Lung (tissue), 12 donors: ENCODE results near the gene EPS8. TPM values are rescaled to one million over a fixed set of nuclear protein-coding genes. Genes with fewer than 3 reads are reported as not detected.

ENCODE experiments used
- ATAC-seq: fragments of 200-7000 bp; cut with Tn5 transposase; one replicate; pipeline ENCODE4 v1.9.1; 2020; ENCODE audit warnings: moderate number of reproducible peaks; ENCODE audit not compliant: insufficient read depth, low FRiP score
- DNase-seq, 3 donors: peaks; one replicate each; pipeline ENCODE4 v3.0.0-alpha.2; 2013 to 2017
- H3K27ac ChIP-seq, 2 donors: one replicate each; pipeline ENCODE4 v1.5.1; 2013; ENCODE audit warnings: mild to moderate bottlenecking in 2 of 2, moderate library complexity in 2 of 2, control low read depth in 1 of 2, inconsistent platforms in 1 of 2, low read depth in 1 of 2, low read length in 1 of 2
- H3K27me3 ChIP-seq, 3 donors: one replicate each; pipeline ENCODE4 v1.5.1; 2013; ENCODE audit warnings: low read length in 2 of 3; ENCODE audit not compliant: control insufficient read depth in 3 of 3, insufficient read depth in 3 of 3
- H3K36me3 ChIP-seq, 4 donors: one replicate each; pipeline ENCODE4 v1.5.1; 2013; ENCODE audit warnings: low read length in 4 of 4, mild to moderate bottlenecking in 1 of 4, moderate library complexity in 1 of 4; ENCODE audit not compliant: control insufficient read depth in 4 of 4, insufficient read depth in 4 of 4
- H3K4me1 ChIP-seq, 5 donors: one replicate each; pipeline ENCODE4 v1.5.1; 2013; ENCODE audit warnings: low read length in 5 of 5, mild to moderate bottlenecking in 2 of 5, moderate library complexity in 1 of 5; ENCODE audit not compliant: control insufficient read depth in 5 of 5, insufficient read depth in 5 of 5
- H3K4me3 ChIP-seq: one replicate; pipeline ENCODE4 v1.5.1; 2013; ENCODE audit warnings: mild to moderate bottlenecking, control low read depth, moderate library complexity
- H3K9ac ChIP-seq, 2 donors: one replicate each; pipeline ENCODE4 v1.5.1; 2013; ENCODE audit warnings: low read length in 2 of 2, control low read depth in 1 of 2; ENCODE audit not compliant: insufficient read depth in 1 of 2
- H3K9me3 ChIP-seq, 4 donors: one replicate each; pipeline ENCODE4 v1.5.1; 2013; ENCODE audit warnings: low read length in 3 of 4, mild to moderate bottlenecking in 1 of 4, moderate library complexity in 1 of 4; ENCODE audit not compliant: control insufficient read depth in 4 of 4, insufficient read depth in 3 of 4
- WGBS, 2 donors: extraction: QIAGEN DNeasy Blood & Tissue Kit; methylation state at CpG; one replicate each; pipeline ENCODE4 v1.1.7; 2013; 5-methylcytosine and 5-hydroxymethylcytosine counted together
- polyA plus RNA-seq, 2 donors: library from polyadenylated mRNA; stranded (reverse); fragments of 200-250 nt; gene quantifications; one replicate each; pipeline ENCODE4 v1.2.1, GENCODE V29; 2013
- total RNA-seq, 2 donors: library from RNA; depleted of rRNA in 1 of 2; stranded (reverse); fragments of >200 nt in 1 of 2; gene quantifications; one replicate each; pipeline ENCODE4 v1.2.1, GENCODE V29; 2014 to 2021
- TF ChIP-seq, protein P1 (sequence below): IDR thresholded peaks from 2 replicates; pipeline ENCODE4 v1.5.1; 2012; ENCODE audit warnings: mild to moderate bottlenecking; ENCODE audit errors: control extremely low read depth, extremely low read depth
- donor health status: control.
- donor health status: control.
- donor health status: Bipolar disorder and iron deficiency.
- donor health status: healthy.
- donor health status: DM: yes; HTN: yes; CAD: no.

EPS8 gene
- total and polyA plus RNA-seq, 4 donors = 30.1 to 153 (median 48.9) TPM

DNA sequence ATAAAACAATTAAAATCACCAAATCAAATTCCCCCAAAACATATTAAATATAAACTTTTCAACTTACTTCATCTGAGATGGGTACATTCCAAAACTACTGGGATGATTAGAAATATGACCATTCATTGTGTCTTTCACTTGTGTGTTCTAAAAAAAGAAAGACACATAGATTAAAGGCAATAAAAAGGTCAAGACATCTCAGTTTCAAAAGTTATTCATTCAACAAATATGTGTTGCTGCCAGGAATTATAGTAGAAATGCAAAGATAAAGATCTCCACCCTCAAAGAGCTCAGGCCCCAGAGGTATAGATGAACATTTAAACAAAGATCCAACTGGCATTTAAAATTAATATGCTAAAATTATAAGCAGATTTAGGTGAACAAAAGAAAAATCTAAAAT lies 106.4 kb downstream of the EPS8 start:
- peaks cover 0 to 2% (median 0%) of the 10 kb centered on the region in 4 donors for H3K9me3 ChIP-seq
- H3K27me3 ChIP-seq = no peaks in the 10 kb centered on the region
- ATAC-seq (no peak), DNase-seq (no peak)
- H3K27ac ChIP-seq = no peak overlapping the region
- H3K36me3 ChIP-seq = no peaks in the 10 kb centered on the region
- peaks cover 0 to 2% (median 0%) of the 10 kb centered on the region in 5 donors for H3K4me1 ChIP-seq
- H3K9ac ChIP-seq = no peak overlapping the region
- H3K4me3 ChIP-seq = no peak overlapping the region
- TF ChIP-seq, protein P1, sequence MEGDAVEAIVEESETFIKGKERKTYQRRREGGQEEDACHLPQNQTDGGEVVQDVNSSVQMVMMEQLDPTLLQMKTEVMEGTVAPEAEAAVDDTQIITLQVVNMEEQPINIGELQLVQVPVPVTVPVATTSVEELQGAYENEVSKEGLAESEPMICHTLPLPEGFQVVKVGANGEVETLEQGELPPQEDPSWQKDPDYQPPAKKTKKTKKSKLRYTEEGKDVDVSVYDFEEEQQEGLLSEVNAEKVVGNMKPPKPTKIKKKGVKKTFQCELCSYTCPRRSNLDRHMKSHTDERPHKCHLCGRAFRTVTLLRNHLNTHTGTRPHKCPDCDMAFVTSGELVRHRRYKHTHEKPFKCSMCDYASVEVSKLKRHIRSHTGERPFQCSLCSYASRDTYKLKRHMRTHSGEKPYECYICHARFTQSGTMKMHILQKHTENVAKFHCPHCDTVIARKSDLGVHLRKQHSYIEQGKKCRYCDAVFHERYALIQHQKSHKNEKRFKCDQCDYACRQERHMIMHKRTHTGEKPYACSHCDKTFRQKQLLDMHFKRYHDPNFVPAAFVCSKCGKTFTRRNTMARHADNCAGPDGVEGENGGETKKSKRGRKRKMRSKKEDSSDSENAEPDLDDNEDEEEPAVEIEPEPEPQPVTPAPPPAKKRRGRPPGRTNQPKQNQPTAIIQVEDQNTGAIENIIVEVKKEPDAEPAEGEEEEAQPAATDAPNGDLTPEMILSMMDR = no peak

DNA sequence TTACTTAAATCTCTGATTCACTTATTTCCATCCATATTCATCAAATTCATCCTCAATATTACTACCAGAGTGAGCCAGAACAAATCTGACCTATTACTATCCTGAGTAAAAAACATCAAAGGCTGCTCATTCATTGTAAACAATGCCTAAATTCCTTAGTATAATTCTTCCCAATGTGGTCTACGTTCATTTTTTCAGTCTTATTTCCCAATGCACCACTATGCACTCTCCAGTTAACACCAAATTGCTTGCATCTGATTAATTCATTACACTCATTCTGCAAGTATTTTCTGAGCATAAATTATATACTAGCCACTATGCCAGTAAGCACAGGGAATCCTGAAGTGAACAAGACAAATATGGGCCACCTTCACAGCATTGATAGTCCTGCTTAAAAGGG lies 110.0 kb downstream of the EPS8 start:
- DNase-seq = no peak
- no peaks in the 10 kb centered on the region for H3K27me3 ChIP-seq
- H3K4me1 ChIP-seq = no peaks in the 10 kb centered on the region
- H3K27ac ChIP-seq = no peak overlapping the region
- H3K9ac ChIP-seq = no peak overlapping the region
- no peaks in the 10 kb centered on the region for H3K9me3 ChIP-seq
- WGBS, 2 donors = 69 to 81% methylated on average over 1 of the region's 1 CpG
- H3K36me3 ChIP-seq = peaks cover 0 to 1% (median 0%) of the 10 kb centered on the region in 4 donors
- TF ChIP-seq, protein P1 = no peak
- no peak for ATAC-seq
- no peak overlapping the region for H3K4me3 ChIP-seq

GRCh38 chr12:15677726-15678201 lies 111.4 kb downstream of the EPS8 start:
- Histone ChIP-seq H3K9ac (no peak overlapping the region), H3K27ac (no peak overlapping the region), H3K36me3 (peaks cover 0 to 1% (median 0%) of the 10 kb centered on the region in 4 donors), H3K4me3 (no peak overlapping the region), H3K27me3 (no peaks in the 10 kb centered on the region), H3K9me3 (no peaks in the 10 kb centered on the region), H3K4me1 (no peaks in the 10 kb centered on the region)
- ATAC-seq (no peak), DNase-seq (no peak)
- TF ChIP-seq, protein P1 = no peak
- WGBS, 2 donors = 81 to 92% methylated on average over 3 of the region's 3 CpGs

- TF ChIP-seq, protein P1 = no peak
- ATAC-seq (no peak), DNase-seq (no peak)
- Histone ChIP-seq H3K27ac (no peak overlapping the region), H3K4me3 (no peak overlapping the region), H3K27me3 (no peaks in the 10 kb centered on the region), H3K36me3 (peaks cover 0 to 1% (median 0%) of the 10 kb centered on the region in 4 donors), H3K9me3 (no peaks in the 10 kb centered on the region), H3K9ac (no peak overlapping the region), H3K4me1 (peaks cover 0 to 1% (median 0%) of the 10 kb centered on the region in 5 donors)
- 81 to 88% methylated on average over 3 of the region's 3 CpGs for WGBS, 2 donors
Measured at GRCh38 chr12:15677228-15677627, 112.0 kb downstream of the EPS8 start.
